CD4-positive, alpha-beta T cell treated with Interleukin-15 for 1 hour (primary cell): Measurements from ENCODE around the gene CHAT.

Source experiments
- DNase-seq: peaks from one replicate; pipeline ENCODE4 v3.0.0-alpha.2; 2020

The CHAT gene

DNA sequence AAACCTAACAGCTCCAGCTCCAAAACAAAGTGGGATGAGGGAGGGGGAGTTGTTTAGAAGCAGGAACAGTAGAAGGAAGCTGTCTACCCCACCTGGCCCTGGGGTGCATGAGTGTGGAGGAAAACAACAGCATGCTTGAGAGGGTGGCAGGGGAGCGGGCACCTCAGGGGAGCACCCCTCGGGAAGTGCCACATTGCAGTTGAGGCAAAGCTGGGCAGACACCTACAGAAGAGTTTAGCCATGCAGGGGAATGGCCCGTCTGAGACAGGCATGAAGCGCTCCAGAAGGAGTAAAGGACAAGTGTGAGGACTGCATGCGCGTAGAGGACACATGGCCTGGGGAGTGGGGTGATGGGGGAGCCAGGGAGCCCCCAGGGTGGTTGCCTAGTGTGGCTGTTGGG, 18.1 kb downstream of the CHAT start:
- no peak for DNase-seq

DNA sequence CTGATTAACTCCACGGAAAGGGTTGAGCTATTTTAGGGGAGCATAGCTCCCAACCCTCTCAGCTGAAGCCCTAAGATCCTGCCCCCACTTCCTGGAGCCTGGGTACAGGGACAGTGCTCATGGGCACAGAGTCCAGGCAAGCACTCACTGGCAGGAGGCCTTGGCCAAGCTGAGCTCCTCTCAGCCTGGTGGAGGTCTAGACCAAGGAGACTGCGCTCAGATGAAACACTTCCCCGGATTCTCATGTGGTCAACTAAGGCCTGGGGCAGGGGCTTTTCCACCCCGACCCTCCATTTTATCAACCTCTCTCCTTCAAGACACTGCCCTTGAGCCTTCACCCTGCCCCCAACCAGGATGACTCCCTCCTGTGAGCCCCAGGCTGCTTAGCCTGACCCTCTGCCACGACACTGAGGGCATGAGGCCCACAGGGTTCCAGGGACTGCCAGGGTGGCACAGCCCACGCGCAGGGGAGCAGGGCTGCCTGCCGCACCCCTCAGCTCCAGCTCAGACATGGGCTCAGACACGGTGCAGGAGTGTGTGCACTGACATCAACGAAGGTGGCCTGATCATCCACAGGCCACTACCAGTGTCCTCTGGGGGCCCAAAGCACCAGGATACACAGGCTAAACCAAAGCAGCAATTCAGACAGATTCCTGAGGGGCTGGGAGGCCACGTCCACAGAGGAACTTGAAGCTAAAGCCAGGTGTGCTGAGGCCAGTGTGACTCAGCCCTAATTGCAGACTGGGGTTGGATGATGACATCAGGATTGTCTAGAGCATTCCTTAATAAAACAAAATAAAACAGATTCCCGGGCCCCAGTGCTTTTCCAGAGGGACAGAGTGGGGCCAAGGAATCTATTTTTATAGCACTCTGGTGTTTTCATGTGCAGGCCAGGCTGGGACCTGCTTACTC, 18.8 kb downstream of the CHAT start:
- no peak for DNase-seq

DNA sequence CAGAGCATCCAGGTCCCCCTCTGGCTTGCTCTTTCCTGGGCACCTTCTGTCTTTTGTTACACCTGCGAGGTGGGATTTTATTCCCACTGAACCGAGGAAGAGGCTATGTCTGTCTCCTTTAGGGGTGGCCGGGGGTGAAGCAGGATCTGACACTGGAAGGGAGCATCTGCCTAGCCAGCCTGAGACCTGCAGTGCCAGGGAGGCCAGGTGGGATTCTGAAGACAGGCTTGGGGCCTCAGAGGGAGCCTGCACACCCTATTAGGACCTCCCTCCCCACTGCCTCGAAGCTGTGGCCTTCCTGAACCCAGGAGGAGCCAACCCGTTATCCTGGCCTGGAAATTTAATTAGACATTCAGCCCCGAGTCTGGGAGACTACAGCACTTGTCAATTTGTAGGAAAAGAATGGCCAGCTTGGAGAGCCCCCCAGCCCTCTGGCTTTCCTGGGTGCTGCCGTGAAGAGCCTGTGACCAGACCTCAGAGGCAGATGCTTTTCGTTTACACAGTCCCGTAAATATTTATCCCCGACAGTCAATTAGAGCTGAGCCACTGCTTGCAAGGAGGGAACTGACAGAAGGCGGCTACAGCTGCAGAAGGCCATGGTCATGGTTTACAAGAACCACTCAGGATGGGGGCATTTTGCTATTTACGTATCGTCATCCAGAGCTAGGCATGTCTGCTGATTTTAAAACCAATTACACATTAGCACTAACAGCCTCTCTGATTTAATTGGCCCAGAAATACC, 19.7 kb downstream of the CHAT start:
- no peak for DNase-seq

DNA sequence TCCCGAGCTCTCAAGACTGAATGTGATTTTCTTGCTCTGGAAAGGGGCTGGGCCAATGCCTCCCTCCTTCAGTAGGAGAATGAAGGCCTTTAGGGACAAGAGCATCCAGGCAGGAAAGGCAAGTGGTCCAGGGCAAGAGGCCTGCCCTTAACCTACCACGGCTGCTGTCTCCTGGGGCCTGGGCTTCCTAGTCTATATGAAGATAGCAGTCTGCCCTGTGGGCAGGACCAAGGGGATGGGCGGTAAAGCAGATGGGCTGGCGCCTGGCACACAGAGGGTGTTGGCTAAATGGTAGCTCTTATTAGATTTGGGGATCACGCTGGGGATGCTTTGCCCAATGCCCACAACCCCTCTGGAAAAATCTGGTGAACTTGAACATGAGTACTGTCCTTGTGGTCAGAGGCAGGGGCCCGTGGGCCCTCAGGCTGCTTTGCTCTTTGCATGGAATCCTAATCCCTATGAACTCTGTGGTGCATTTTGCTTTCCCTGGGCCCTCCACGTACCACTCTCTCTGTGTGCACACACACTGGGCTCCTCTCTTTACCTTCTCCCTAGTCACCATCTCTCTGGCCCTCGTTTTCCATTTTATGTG, 20.3 kb downstream of the CHAT start:
- no peak for DNase-seq

DNA sequence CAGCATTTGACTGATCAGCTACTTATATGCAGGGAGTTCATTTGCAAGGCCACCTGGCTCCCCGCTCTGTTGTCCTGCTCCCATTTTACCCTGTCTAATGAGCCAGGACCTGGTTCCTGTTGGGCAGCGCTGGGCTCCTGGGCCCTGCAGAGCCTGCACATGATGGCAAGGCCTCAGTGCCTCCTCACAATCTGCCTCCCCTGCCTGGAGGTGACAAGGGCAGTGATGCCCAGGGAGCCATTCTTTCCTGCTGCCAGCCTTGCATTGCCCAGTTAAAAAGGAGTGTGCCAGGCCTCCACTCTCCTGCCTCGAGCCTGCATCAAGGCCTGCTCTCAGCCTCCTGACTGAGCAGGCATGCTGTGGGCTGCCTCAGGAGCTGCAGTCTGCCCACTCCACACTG, 28.5 kb downstream of the CHAT start:
- no peak for DNase-seq

DNA sequence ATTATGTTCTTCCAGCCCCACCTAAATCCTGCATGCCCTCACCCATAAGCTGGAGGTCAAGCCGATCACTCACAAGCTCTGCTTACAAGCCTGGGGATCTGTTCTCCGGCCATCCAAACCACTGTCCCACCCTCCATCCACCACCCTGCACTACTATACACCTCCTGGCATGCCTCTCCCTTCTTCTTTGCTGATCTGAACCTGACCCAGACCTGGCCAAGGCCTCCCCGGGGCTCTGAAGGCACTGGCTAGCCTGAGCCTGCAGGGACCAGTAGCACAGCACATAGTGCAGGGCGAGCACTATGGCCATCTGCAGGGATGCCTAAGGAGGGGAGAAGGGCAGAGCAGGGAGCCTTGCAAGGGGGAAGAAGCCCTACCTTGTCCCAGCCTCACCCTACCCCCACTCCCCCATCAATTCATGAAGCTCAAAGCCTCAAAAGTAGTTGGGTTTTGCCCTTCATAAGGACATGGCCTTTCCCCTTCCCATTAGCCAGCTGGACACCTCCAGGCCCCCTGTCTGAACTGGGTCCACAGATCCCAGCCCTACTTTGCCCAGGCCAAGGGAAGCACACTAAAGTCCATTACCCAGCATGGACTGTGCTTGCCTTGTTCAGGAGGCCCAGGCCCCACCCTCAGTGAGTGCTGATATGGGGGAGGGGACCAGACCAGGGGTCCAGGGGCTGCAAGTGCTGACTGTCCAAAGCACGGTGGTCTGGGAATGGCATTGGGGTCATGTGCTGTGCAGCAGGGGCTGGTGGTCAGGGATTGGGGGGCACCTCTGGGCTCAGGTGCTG, 29.6 kb downstream of the CHAT start:
- no peak for DNase-seq

DNA sequence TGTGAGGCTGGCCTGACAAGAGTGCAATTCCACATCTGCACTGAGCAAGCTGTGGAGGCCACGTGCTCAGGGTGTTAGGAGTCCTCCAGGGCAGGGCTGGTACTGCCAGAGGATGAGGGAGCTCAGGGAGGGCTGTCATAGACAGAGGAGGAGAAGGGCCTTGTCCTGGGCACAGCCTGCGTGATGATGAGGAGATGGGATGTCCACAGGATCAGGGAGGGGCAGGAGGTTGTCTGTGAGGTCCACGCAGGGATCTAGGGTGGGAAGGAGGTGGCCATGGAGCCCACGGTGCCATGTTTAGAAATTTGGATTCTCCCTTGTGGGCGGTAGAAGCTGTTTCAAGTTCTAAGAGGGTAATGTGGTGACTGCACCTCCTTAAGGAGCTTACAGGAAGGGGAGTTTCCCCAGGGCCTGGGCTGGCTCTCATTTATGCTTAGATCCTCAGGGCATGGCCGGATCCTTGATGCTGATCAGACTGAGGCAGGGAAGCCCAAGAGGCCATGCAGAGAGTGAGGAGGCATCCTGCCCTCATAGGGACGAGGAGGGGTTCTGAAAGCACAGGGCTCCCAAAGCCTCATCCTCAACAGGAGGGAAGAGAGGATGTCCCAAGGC, 30.3 kb downstream of the CHAT start:
- no peak for DNase-seq

DNA sequence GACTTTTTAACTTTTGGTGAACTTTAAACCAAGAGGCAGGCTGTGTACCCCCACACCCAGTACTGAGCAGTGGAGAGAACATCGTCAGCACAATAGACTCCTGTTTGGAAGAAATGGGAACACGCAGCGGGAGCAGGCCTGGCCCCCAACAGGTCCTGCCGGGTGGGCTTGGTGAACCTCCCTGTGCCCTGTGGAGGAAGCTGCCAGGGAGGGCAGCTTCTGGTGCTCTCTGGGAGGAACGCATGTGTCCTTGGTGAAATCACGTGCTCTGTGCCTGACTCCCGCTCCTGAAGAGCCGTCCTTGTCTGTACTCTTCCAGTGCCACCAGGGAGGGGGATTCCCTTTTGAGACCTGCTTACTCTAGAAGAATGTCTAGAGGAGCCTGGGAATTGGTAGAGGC, 31.6 kb downstream of the CHAT start:
- no peak for DNase-seq

DNA sequence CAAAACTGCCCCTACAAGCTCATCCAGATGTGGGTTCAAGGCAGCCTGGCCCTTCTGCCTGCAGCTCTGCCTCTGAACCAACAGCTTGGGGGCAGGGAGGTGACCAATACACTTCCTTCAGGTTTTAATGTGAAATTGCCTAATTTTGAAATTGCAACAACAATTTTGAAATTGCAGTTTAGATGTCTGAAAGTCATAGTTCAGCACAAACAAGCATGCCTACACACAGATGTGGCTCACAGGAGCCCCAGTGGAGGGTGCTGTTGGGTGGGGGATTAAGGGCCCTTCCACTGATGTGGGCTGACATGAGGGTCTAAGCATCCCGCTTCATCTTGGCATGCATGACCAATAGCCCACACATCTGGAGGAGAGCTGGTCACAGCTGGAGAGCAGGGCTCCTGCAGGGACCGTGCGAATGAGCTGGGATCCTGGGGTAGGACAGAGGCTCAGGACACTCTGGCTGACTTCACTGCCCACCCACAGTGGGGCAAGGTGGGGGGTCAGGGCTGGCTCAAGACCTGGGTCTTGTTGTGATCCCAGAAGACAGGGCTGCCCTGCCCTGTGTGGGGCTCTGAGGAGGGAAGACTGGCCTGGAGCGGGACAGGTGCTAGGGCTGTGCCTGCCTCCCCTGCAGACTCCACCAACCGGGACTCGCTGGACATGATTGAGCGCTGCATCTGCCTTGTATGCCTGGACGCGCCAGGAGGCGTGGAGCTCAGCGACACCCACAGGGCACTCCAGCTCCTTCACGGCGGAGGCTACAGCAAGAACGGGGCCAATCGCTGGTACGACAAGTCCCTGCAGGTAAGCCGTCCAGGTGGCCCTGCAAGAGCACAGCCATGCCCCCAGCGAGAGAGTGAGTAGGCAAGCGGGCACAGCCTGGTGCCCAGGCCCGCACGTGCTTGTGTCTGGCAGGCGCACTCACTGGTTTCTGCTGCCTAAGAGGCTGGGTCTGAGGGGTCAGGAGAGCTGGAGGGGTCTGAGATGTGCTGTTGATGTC, 32.3 kb downstream of the CHAT start:
- DNase-seq: no peak

DNA sequence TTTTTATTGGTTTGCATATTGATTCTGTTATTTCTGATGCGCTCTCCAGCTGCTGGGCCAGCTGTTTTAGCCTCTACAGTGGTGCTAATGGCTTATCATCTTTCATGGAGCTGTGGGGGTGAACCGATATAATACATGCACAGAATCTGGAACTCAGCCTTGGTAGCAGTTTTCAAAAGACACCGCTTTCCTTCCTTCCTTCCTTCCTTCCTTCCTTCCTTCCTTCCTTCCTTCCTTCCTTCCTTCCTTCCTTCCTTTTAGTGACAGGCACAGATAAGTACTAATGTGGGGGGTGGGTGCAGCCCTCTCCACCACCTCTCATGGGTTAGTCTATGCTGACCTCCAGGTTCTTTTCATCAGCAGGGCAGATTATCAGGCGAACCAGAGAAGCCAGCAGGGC, 33.7 kb downstream of the CHAT start:
- no peak for DNase-seq

DNA sequence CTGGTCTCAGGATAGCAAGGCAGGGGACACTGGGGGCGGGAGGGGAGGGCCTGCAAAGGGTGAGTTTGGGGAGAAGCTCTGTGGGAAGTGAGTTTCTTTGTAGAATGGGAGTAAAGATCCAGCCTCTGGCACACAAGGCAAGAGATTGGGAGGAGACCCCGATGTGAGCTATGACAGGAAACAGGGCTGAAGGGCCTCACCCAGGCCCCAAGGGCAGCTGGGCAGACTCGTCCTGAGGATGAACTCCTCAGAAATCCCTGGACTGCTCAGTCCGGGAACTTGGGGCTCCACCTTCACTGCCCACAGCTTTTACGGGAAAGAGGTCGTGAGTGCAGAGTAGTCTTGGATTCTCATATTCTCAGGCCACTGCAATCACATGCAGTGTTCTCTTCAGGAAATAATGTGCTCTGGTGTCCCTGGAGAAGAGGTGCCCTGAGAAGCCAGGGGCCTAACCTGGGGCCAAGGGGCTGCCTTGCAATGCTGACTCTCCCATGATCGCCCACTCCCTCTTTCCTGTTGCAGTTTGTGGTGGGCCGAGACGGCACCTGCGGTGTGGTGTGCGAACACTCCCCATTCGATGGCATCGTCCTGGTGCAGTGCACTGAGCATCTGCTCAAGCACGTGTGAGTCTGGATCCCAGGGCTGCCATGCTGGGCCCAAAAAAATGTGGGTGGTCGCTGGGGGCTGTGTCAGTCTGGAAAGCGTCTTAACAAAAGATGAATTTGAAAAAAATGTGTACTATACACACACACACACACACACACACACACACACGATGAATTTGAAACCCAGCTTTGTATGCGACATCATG, 34.4 kb downstream of the CHAT start:
- DNase-seq: no peak

DNA sequence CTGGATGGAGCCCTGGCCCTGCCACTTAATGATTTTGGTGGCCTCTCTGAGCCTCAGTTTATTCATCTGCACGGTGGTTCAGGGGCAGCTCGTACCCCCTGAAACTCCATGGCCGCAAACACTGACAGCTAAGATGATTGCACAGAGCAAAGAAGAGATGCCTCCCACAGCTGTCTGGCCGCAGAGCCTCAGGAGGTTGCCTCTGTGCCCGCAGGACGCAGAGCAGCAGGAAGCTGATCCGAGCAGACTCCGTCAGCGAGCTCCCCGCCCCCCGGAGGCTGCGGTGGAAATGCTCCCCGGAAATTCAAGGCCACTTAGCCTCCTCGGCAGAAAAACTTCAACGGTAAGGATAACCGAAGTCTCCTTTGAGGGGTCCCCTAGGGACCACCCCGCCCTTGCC, 35.5 kb downstream of the CHAT start:
- no peak for DNase-seq

DNA sequence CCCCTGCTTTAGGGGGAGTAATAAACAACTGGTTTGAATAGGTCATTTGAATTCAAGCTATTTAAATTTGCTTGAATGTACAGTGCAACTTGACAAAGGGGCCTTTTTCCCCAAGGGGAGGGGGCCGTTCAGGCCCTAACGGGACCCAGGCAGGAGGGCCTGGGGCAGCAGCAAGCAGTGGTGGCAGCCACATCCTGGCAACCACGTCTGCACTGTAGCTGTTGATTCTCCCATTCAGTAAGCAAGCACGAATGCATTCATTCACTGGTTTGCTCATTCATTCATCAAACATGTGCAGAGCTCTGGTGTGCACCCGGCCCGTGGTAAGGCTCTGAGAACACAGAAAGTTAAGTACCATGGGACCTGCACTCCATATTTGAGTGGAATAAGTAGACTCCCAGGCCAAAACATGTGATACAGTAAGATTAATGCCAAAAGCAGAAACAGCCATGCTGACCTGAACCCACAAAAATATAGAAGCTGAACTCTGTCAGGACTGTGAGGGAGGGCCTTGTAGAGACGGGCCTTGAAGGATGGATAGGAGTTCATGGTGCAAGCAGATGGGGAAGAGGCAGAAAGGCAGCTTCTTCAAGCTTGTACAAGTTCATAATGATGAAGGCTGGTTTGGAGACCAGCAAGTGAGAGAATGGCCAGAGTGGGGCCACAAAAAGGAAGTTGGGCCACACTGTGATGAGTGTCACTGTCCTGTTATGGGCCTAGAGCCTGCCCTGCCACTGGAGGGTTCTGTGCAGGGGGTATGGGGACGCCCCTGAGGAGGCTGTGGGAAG, 36.3 kb downstream of the CHAT start:
- no peak for DNase-seq

DNA sequence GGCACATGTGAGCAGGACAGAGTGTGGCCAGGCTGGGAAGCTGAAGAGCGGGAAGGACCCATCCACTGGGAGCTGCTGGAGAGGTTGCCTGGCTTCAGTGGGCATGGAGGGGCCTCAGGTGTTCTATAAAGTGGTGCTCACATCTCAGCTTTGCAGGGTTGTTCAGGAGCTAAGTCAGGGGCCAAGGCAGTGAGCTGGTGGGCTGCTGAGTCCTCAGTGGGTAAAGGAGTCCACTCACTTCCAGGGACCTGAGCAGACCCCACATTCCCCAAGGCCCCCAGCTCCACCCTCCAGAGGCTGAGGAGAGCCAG, 36.8 kb downstream of the CHAT start:
- no peak for DNase-seq

DNA sequence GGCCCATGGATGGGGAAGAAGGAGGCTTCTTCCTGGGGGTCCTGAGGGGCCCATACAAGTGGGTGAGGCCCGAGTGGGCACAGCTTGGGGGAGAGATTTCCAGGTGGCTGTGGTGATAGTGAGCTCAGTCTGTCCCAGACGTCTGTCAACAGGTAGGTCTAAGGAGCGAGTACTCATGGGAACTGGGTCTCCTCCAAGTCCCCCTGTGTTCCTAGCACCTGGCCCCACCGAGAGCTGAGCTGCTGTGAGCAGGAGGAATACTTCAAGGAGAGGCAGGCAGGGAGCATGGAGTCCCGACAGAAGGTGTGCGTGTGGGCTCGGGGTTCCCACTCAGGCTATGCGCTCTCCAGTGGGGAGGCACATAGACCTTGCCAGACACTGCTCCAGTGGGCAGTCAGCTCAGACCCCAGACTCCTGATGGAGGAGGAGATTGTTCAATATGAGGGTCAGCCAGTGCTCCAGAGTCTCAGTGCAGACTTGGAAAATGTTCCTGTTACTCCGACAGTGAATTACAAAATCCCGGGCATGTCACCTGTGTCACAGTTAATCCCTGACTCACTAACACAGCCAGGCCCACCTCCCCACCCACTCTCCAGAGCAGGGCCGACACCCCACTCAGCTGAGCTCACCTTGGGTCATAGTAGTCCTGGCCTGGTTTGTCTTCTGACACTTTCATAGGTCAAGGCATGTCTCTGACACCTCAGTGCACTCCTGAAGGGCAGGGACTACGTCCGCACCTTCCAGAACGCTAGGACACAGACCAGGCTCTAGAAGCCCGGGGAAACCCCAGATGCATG, 37.4 kb downstream of the CHAT start:
- no peak for DNase-seq

DNA sequence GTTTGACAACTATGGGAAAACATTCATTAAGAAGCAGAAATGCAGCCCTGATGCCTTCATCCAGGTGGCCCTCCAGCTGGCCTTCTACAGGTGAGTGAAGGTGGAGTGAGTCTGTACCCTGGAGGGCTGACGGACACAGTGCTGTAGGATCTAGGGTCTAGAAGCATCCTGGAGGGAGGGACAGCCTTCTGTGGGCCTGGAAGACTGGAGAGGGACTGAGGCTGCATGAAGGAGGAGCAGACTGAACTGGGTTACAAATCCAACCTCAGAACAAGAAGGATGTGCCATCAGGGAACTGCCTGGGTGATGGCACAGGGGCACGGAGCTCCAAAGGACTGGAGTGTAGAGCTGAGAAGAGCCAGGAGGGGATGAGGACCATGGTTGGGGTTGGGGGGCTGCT, 38.1 kb downstream of the CHAT start:
- DNase-seq: no peak

DNA sequence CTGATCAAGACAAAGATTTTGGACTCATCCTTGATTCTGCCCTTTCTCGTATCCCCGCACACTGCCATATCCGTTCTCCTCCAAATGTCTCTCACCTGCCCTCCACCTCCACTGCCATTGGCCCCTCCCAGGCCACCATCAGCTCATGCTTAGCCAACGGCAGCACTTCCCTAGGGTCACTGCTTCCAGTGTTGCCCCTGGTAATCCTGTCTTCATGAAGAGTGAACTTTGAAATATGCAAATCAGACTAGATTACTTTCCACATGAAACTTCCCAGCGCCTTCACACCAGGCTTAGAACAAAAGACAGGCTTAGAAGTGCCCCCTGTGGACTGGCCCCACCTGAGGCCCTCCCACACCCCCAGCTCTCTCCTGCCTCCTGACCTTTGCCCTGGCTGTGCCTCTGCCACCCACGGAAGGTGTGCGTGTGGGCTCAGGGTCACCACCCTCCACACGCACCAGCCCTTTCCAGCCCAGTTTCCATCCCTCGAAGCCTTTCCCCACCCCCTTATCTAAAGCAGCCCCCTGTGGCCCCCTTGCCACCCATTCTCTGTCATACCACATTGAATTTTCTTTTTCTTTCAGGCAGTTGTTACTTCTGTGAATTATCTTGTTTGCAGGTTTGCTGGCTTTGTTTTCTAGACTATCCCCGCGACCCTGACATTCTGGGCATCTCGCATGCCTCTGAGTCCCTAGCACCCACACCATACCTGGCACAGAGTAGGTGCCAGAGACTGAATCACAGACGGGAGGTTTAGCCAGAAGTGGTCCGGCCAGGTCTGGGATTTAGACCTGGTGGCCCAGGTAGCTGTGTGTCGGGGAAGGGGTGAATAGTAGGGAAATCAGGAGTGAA, 38.8 kb downstream of the CHAT start:
- DNase-seq: no peak
